PC-9 (cell line): ENCODE data around the gene FOXL1.

Source experiments
- CTCF ChIP-seq: fragments of 200-600 bp; sonication (generic); conservative IDR thresholded peaks from 2 replicates; pipeline ENCODE4 v1.6.1; 2017; ENCODE audit warnings: mixed run types, antibody characterized with exemption, mild to moderate bottlenecking, moderate library complexity
- EZH2 ChIP-seq: fragments of 200-600 bp; sonication (generic); IDR thresholded peaks from 2 replicates; pipeline ENCODE4 v1.8.0; 2017; ENCODE audit warnings: antibody characterized with exemption, low read depth

GRCh38 chr16:86540894-86541293 lies 37.5 kb upstream of the FOXL1 start:
- TF ChIP-seq CTCF (no peak), EZH2 (no peak)
